ENCODE data around the gene DUSP6.

DUSP6 gene

DNA sequence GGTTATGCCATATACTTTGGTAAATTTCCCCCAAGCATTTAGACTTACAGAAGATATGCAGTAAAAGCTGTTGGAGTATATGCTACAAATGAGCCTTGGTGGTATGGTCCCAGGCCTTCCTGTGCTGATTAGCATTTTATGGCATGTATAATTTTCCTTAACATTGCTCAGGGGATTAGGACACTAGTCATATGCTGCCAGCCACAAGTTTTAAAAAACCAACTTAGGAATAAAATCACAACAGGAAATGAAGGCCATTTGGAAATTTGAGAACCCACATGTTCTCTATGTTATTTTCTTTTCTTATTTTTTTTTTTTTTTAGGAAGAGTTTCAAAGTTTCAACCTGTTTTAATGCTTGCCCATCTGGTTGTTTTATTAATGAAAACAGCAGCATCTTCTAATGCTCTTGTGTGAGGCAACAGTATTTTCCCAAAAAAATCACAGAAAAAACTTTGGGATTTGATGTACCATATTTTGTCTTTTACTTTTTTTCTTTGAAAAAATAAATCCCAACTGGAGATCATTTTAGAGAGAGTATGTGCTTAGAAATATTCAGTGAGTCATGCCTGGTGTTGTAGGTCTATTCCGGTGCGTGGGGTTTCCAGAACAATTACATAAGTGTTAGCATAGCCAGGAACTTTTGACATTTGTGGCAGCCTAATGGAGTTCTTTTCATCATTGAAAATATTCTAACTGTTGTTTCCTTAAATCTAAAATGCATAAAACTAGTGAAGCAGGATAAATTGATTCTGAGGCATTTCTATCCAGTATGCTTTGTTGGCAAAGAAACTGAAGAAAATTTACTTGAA is 21.7 kb upstream of the DUSP6 start:
- peak; percentile 82 for DNase-seq (ENCODE audit: low read depth)
- TF ChIP-seq CTCF (IDR thresholded peaks at IDR 0.05; ENCODE audit: insufficient read depth, low read depth, low read length, missing control alignments), result no peak

DNA sequence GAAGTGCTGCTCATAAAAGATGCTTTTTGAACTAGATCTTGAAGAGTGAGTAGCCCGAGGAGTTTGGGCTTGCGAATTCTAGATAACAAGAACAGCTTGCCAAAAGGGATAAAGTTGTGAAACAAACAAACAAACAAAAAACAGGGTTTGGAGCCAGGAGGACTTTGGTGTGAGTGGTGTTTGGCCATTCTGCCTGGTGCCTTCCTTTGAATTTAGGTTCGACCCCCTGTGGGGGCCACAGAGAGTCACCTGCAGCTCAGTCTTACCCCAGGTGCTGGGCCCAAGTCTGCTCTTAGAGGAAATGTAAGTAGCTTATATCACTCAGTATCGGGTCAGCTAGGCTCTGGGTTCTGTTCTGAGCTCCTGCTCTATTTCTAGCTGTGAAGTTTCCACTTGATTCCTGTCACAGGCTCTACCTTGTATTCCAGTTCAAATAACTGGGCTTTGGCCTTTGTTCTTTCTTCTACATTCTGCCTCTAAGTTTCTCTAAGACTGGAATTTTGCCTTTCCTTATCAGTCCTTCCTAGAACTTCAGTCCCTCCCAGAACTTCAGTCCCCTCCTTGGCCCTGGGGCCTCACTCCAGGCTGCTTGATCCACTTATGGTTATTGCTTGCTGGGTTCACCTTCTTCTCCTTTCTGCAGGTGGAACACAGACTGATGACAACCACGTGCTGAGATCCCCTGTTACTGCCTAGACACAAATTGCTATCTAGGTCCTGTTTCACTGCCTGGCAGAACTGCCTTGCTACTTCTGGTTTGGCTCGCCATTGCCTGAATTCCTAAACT is 20.5 kb upstream of the DUSP6 start:
- no peak for TF ChIP-seq CTCF (IDR thresholded peaks at IDR 0.05; ENCODE audit: insufficient read depth, low read depth, low read length, missing control alignments)
- no peak overlapping the region for H3K4me3 ChIP-seq (ENCODE audit: low read length)
- peak; percentile 54 for DNase-seq (ENCODE audit: low read depth)

More for the DNA sequence above, 21.7 kb upstream of the DUSP6 start:
- no peak overlapping the region for H3K4me3 ChIP-seq (ENCODE audit: low read length)

- DNase-seq (ENCODE audit: low read depth), result peak; percentile 99
- H3K4me3 ChIP-seq (ENCODE audit: low read length), result no peak overlapping the region
- TF ChIP-seq CTCF (IDR thresholded peaks at IDR 0.05; ENCODE audit: insufficient read depth, low read depth, low read length, missing control alignments), result no peak
Observed at GRCh38 chr12:89370850-89371249, 18.5 kb upstream of the DUSP6 start.

- TF ChIP-seq CTCF (IDR thresholded peaks at IDR 0.05; ENCODE audit: insufficient read depth, low read depth, low read length, missing control alignments), result no peak
- no peak for DNase-seq (ENCODE audit: low read depth)
- H3K4me3 ChIP-seq (ENCODE audit: low read length), result no peak overlapping the region
Observed at GRCh38 chr12:89370421-89370831, 18.1 kb upstream of the DUSP6 start.

DNA sequence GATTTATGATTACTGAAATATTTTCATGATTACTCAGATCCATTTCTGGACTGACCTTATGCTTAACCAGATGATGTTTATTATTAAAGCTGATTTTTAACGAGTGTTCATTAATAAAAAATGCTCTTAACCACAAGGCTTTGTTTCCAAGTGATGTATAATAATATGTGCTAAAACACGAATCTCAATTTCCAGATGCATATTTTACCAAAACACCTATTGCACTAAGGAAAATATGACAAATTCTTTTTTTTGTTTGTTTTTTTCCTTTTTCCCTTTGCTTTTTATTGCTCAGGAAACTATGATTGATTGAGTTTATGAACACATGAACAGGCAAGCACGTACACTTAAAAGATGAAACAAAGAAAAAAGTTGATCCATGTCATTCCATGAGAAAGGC is 16.9 kb upstream of the DUSP6 start:
- no peak overlapping the region for H3K4me3 ChIP-seq (ENCODE audit: low read length)
- no peak for TF ChIP-seq CTCF (IDR thresholded peaks at IDR 0.05; ENCODE audit: insufficient read depth, low read depth, low read length, missing control alignments)
- peak; percentile 39 for DNase-seq (ENCODE audit: low read depth)

GRCh38 chr12:89368391-89368790 is 16.1 kb upstream of the DUSP6 start:
- H3K4me3 ChIP-seq (ENCODE audit: low read length), result no peak overlapping the region
- TF ChIP-seq CTCF (IDR thresholded peaks at IDR 0.05; ENCODE audit: insufficient read depth, low read depth, low read length, missing control alignments), result no peak
- no peak for DNase-seq (ENCODE audit: low read depth)

All from epithelial cell of esophagus (primary cell).